ENCODE results near the gene CCDC85A. TPM values are rescaled to one million over a fixed set of nuclear protein-coding genes. Genes with fewer than 3 reads are reported as not detected.
A peak's percentile ranks its signal among the peaks of the same experiment; 100 is the strongest.

Gene CCDC85A
- polyA plus RNA-seq, 3 donors from 2014 or later: not detected

DNA sequence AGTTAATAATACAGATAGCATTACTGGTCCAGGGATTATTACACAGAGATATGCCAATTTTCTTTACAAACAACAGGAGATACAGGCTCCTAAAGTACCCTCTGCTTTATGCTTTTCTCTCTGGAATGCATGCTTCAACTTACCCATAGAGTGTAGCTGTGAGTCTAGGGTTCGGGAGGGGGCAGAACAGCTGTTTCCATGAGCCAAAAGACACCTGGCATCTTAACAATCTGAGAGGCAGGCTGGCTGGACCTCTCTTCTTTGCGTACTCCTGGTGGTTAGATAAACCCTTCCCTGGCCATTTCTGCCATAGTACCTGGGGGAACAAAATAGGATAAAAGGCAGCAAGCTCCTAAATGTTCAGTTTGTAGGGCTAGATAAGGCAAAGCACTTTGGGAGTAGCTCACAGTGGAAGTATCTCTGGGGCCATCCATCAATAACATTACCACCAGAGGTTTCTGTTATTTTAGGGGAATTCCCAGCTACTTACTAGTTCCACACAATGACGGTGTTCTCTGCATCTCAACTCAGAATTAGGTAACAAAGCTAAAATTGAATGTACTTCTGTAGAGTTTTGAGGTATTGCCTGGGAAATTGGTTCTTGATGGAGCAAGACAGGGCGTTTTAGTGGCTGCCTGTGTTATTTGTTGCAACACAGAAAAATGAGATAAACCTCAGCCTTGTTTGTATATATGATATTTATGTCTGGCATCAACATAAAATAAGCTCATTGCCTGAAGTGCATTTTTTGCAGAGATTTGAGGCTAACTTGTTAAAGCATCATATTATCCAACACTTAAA lies 6.2 kb upstream of the CCDC85A start:
- Mint-ChIP-seq H3K36me3 (no peaks in the 10 kb centered on the region), H3K27ac (no peak overlapping the region), H3K4me3 (no peak overlapping the region), H3K27me3 (ENCODE audit: low read depth in 3 of 3) (peaks cover 3 to 10% (median 6%) of the 10 kb centered on the region in 3 donors), H3K9me3 (peaks cover 0 to 11% (median 5%) of the 10 kb centered on the region in 6 donors), H3K4me1 (no peaks in the 10 kb centered on the region)
- no peak for DNase-seq

DNA sequence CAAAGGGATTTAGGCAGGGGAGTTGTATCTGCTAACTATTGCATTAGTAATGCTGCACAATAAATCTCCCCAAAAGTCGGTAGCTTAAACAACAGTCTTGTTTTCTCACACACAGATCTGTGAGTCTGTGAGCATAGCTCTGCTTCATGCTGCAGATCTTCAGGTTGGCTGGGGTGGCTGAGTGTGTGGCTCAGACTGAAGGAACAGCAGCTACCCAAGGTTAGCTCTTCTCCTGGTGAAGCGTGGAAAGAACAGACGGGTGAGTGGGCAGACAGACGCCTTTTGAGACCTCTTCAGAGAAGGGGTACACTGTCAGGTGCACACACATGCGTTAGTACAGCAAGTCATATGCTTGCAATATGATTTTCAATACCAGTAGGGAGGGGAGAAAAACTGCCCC lies 3.9 kb upstream of the CCDC85A start:
- H3K9me3 Mint-ChIP-seq: peaks cover 0 to 13% (median 8%) of the 10 kb centered on the region in 6 donors
- H3K27me3 Mint-ChIP-seq (ENCODE audit: low read depth in 3 of 3): peaks cover 3 to 14% (median 11%) of the 10 kb centered on the region in 3 donors
- no peak overlapping the region for H3K4me3 Mint-ChIP-seq
- no peaks in the 10 kb centered on the region for H3K36me3 Mint-ChIP-seq
- DNase-seq: no peak
- no peaks in the 10 kb centered on the region for H3K4me1 Mint-ChIP-seq
- no peak overlapping the region for H3K27ac Mint-ChIP-seq

DNA sequence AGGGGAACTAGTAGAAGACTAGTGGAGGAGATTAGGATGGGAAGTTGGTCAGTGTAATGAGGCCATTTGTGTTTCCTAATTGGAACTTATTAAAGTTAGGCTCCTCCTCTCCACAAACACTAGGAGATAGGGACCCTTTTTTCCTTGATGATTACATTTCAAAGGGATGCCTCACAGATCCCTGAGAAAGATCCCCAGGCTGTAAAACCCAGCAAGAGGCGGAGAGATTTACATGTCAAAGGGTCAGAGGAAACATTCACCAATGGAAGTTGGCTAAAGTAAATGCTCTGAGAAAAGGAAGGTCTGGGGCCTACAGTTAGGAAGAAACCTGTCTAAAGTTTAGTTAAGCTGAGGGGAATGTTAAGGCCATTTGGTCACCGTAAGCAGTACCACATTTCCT lies 1.4 kb upstream of the CCDC85A start:
- Mint-ChIP-seq H3K4me3 (peak overlapping the region in 1 of 5 donors; percentile 14), H3K9me3 (peaks cover 0 to 19% (median 6%) of the 10 kb centered on the region in 6 donors), H3K36me3 (no peaks in the 10 kb centered on the region), H3K27ac (no peak overlapping the region), H3K4me1 (peaks cover 0 to 4% of the 10 kb centered on the region in 2 donors), H3K27me3 (ENCODE audit: low read depth in 3 of 3) (peaks cover 10 to 21% (median 18%) of the 10 kb centered on the region in 3 donors)
- no peak for DNase-seq

DNA sequence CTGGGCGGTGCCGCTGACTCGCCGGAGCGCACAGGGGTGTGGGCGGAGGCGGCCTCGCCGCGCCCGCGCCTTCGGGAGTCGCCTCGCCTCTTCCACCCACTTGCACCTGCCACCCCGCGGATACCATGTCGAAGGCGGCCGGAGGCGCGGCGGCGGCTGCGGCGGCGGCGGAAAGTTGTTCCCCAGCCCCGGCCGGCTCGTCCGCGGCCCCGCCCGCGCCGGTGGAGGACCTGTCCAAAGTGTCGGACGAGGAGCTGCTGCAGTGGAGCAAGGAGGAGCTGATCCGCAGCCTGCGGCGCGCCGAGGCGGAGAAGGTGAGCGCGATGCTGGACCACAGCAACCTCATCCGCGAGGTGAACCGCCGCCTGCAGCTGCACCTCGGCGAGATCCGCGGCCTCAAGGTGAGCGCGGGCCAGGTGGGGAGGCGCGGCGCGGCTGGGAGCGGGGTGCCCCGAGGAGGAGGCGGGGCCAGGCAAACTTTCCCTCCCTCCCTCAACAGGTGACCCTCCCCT lies 766 bp downstream of the CCDC85A start:
- Mint-ChIP-seq H3K4me1 (peaks cover 0 to 4% of the 10 kb centered on the region in 2 donors), H3K36me3 (no peaks in the 10 kb centered on the region), H3K4me3 (no peak overlapping the region), H3K9me3 (peaks cover 0 to 22% (median 6%) of the 10 kb centered on the region in 6 donors), H3K27ac (no peak overlapping the region), H3K27me3 (ENCODE audit: low read depth in 3 of 3) (peaks cover 10 to 27% (median 18%) of the 10 kb centered on the region in 3 donors)
- DNase-seq: no peak

DNA sequence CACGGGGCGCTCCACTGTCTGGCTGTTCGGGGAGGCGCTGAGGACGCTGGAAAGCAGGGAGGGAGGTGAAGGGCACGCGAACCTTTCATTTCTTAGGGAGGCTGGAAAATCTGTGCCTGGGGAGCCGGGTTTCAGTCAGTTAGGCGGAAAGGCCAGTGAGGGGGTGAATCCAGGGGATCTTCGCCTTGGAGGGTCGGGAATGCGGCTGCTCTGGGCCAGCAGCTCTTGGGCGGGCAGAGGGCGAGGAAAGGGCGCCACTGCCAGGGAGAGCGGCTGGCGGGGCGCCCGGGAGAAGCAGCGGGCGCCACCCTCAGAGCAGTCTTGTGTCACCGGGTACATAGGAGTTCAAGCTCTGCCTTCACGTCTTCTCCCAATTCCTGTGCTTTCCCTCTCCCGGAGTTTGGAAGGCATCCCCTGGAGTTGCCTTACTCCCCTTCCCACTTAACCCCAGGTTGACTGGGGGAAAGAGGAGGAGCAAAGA lies 1.4 kb downstream of the CCDC85A start:
- peaks cover 0 to 20% (median 7%) of the 10 kb centered on the region in 6 donors for H3K9me3 Mint-ChIP-seq
- H3K27ac Mint-ChIP-seq: no peak overlapping the region
- no peaks in the 10 kb centered on the region for H3K36me3 Mint-ChIP-seq
- H3K27me3 Mint-ChIP-seq (ENCODE audit: low read depth in 3 of 3): peaks cover 10 to 27% (median 17%) of the 10 kb centered on the region in 3 donors
- peaks cover 0 to 4% of the 10 kb centered on the region in 2 donors for H3K4me1 Mint-ChIP-seq
- peak overlapping the region in 2 of 5 donors; percentile 17 to 38 for H3K4me3 Mint-ChIP-seq
- DNase-seq: no peak

DNA sequence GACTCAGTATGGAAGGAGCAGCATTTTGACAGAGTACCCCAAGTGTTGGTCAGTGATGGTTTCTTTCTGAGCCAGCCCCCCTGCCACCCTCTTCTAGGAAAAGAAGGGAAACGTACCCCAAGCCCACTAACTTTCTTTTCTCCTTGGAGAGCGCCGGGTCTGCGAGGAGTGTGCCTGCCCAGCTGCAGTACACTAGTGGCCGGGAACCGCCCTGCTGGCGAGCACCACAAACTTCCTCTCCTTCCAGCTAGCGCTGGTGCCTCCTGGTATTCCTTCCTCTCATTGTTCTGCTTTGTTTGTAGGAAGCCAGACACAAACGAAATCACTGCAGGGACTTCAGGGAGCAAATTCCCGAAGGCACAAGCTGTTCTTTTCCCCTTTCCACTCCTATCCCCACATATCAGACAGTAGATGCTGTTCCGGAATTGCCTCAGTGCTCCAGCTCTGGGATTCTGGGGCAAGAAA lies 1.8 kb downstream of the CCDC85A start:
- H3K36me3 Mint-ChIP-seq: no peaks in the 10 kb centered on the region
- H3K27me3 Mint-ChIP-seq (ENCODE audit: low read depth in 3 of 3): peaks cover 10 to 27% (median 17%) of the 10 kb centered on the region in 3 donors
- peaks cover 0 to 20% (median 8%) of the 10 kb centered on the region in 6 donors for H3K9me3 Mint-ChIP-seq
- H3K4me3 Mint-ChIP-seq: peak overlapping the region in 2 of 5 donors; percentile 17 to 38
- DNase-seq: no peak
- H3K4me1 Mint-ChIP-seq: peaks cover 0 to 4% of the 10 kb centered on the region in 2 donors
- no peak overlapping the region for H3K27ac Mint-ChIP-seq

DNA sequence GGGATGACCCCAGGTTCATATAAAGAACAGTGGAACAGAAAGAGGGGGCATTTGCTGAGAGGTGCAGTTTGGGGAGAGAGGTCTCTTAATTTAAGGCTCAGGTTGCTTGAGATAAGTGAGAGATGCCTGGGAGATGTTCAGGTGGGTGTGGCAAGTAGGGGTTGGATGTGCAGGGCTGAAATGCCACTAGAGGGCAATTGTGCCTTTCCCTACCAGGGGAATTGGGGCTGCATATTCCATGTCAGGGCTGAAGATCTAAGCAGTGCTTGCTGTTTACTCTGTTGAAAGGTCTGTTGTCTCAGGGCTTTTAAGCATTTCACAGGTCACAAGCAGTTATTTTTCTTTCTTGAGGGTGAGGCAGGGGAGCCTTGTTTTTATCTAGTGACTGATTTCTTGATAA lies 7.8 kb downstream of the CCDC85A start:
- no peaks in the 10 kb centered on the region for H3K36me3 Mint-ChIP-seq
- H3K9me3 Mint-ChIP-seq: peaks cover 0 to 8% (median 6%) of the 10 kb centered on the region in 6 donors
- no peaks in the 10 kb centered on the region for H3K4me1 Mint-ChIP-seq
- no peak overlapping the region for H3K27ac Mint-ChIP-seq
- H3K27me3 Mint-ChIP-seq (ENCODE audit: low read depth in 3 of 3): peaks cover 0 to 13% (median 1%) of the 10 kb centered on the region in 3 donors
- no peak for DNase-seq
- H3K4me3 Mint-ChIP-seq: no peak overlapping the region

DNA sequence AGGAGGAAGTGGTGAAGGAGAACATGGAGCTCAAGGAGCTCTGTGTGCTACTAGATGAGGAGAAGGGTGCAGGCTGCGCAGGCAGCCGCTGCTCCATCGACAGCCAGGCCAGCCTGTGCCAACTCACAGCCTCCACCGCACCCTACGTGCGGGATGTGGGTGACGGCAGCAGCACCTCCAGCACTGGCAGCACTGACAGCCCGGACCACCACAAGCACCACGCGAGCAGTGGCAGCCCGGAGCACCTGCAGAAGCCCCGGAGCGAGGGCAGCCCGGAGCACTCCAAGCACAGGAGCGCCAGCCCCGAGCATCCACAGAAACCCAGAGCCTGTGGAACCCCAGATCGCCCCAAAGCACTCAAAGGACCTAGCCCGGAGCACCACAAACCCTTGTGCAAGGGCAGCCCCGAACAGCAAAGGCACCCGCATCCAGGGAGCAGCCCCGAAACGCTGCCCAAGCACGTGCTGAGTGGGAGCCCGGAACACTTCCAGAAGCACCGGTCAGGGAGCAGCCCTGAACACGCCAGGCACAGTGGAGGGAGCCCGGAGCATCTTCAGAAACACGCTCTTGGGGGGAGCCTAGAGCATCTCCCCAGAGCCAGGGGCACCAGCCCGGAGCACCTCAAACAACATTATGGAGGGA lies 9.0 kb downstream of the CCDC85A start:
- no peak for DNase-seq
- no peak overlapping the region for H3K4me3 Mint-ChIP-seq
- H3K36me3 Mint-ChIP-seq: no peaks in the 10 kb centered on the region
- H3K9me3 Mint-ChIP-seq: peaks cover 0 to 8% (median 6%) of the 10 kb centered on the region in 6 donors
- peaks cover 0 to 5% (median 1%) of the 10 kb centered on the region in 3 donors for H3K27me3 Mint-ChIP-seq (ENCODE audit: low read depth in 3 of 3)
- no peak overlapping the region for H3K27ac Mint-ChIP-seq
- H3K4me1 Mint-ChIP-seq: no peaks in the 10 kb centered on the region

DNA sequence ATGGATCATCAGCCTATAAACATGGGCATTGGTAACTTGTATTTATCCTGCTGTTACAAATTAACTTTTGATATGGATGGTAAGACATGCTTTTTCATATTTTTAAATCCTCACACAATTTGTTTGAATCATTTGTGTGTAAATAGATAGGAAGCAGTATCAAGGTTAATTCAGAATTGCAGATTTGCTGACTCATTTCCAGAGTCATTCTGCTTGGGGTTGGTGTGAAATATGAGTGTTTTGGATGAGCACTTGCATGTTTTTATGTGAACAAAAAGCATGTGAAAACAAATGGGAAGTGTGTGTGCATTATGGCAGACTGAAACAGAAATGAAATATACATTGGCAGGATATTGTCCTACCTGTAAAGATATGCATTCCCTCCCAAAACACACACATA lies 11.8 kb downstream of the CCDC85A start:
- Mint-ChIP-seq H3K9me3 (peaks cover 0 to 5% (median 4%) of the 10 kb centered on the region in 6 donors), H3K4me1 (no peaks in the 10 kb centered on the region), H3K27ac (no peak overlapping the region), H3K27me3 (ENCODE audit: low read depth in 3 of 3) (peaks cover 0 to 2% (median 0%) of the 10 kb centered on the region in 3 donors), H3K4me3 (no peak overlapping the region), H3K36me3 (no peaks in the 10 kb centered on the region)
- no peak for DNase-seq

DNA sequence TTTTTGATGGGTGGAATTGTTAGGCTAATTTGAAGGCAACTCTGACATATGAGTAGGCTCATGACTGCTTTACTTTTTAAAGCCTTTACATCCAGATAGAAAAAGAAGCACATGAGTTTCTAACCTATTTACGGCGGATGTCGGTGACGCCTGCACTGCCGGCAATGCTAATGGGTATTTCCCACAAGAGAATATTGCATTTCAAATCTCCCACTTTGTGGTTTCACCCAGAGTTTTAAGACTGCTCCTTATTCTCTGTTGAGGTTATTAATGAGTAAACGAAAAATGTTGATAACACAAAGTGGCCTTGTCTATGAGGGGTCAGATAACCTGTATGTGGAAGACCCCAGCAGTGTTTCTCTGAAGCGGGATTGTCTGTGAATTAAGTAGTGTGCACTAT lies 14.0 kb downstream of the CCDC85A start:
- no peak overlapping the region for H3K27ac Mint-ChIP-seq

DNA sequence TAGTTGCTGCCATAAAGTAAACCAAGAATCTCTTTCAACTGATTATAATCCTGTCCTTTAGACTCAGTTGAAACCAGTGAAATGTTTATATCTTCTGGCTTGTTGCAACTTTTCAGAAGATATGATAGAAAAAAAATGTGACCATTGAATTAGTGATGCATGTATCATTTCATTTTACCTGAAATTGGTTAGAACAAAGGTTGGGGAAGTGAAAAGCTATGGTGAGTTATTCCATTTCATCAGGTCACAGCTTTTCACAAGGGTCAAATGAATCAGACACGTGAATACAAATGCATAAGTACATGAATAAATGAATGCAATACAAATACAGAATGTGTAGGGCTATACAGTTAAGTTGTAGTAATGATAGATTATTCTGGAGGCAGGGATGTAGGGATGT lies 15.1 kb downstream of the CCDC85A start:
- Mint-ChIP-seq H3K9me3 (peaks cover 0 to 14% (median 0%) of the 10 kb centered on the region in 6 donors), H3K27me3 (ENCODE audit: low read depth in 3 of 3) (peaks cover 0 to 2% (median 0%) of the 10 kb centered on the region in 3 donors), H3K27ac (no peak overlapping the region), H3K36me3 (no peaks in the 10 kb centered on the region), H3K4me3 (no peak overlapping the region), H3K4me1 (no peaks in the 10 kb centered on the region)
- no peak for DNase-seq

More for the DNA sequence above, 14.0 kb downstream of the CCDC85A start:
- DNase-seq: no peak
- no peaks in the 10 kb centered on the region for H3K4me1 Mint-ChIP-seq
- H3K4me3 Mint-ChIP-seq: no peak overlapping the region
- no peaks in the 10 kb centered on the region for H3K36me3 Mint-ChIP-seq
- no peaks in the 10 kb centered on the region for H3K27me3 Mint-ChIP-seq (ENCODE audit: low read depth in 3 of 3)
- H3K9me3 Mint-ChIP-seq: peaks cover 0 to 14% (median 1%) of the 10 kb centered on the region in 6 donors

DNA sequence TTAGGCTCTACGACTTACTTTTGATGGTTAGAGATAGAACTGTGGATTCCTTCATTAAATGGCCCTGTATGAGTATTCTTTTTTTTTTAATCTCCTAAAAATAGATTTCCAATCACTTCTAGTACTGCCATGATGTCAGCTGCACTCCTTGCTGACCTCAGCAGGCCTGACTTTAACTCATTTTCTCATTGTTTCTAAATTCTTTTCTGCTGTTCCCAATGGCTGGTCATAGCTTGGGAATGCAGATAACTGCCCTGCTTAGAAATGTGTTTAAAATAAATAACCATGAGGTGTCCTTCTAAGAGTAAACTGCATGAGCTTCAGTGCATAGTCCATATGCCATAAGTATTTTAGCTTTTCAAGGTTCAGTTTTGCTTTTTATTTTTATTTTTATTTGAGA lies 15.7 kb downstream of the CCDC85A start:
- Mint-ChIP-seq H3K36me3 (no peaks in the 10 kb centered on the region), H3K27me3 (ENCODE audit: low read depth in 3 of 3) (peaks cover 0 to 2% (median 0%) of the 10 kb centered on the region in 3 donors), H3K4me1 (no peaks in the 10 kb centered on the region), H3K4me3 (no peak overlapping the region), H3K9me3 (peaks cover 0 to 12% (median under 1%) of the 10 kb centered on the region in 6 donors), H3K27ac (no peak overlapping the region)
- no peak for DNase-seq

DNA sequence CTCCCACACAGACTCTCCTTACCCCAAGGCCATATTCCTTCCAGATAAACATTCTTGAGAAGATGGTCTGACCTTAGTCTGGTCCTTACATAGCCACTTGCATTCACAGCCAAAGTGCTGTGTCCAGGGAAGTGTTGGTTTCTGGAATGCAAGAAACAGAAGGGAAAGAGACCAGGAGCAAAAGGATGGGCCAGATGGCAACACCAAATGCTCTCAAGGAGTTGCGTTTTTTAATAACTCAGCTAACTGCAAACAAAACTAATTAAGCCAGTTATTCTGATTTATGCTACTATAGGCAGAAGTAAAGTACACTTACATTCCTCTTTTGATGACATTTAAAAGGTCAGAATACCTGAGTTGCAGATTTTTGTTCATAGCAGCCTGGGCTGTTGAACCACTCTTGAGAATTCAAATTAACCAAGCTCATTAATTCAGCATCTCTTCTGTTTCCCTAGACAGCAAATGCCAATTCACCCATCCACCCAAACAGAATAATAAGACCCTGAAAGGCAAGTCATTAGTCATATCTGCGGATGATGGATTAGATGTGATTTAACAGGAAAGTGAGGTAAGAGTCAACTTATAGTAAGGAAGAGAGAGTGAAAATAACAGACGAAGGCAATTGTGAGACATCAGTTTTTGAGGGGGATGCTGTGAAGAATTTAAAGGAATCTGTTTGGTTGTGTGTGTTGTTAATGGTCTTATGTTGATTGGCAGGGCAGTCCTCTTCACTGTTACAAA lies 18.8 kb downstream of the CCDC85A start:
- H3K4me1 Mint-ChIP-seq: no peaks in the 10 kb centered on the region
- peaks cover 0 to 12% (median 2%) of the 10 kb centered on the region in 6 donors for H3K9me3 Mint-ChIP-seq
- H3K27ac Mint-ChIP-seq: no peak overlapping the region
- H3K4me3 Mint-ChIP-seq: no peak overlapping the region
- no peak for DNase-seq
- H3K36me3 Mint-ChIP-seq: no peaks in the 10 kb centered on the region
- H3K27me3 Mint-ChIP-seq (ENCODE audit: low read depth in 3 of 3): peaks cover 0 to 2% (median 0%) of the 10 kb centered on the region in 3 donors
